GM10248 (cell line): Measurements from ENCODE around the gene OR10H5.
"Not testable (repeated sequence)": the region's sequence is repeated elsewhere in the genome, so short reads cannot be mapped to it uniquely, and the experiment has no call there.

Source experiments
- CTCF ChIA-PET: fragments of 300-600 bp; sonication (Branson Sonifier 250); formaldehyde crosslinking; extraction: SDS; loops from one replicate; lab custom pipeline; 2021; ENCODE audit warnings: antibody characterized with exemption; lab: Yijun Ruan, JAX
- POLR2A ChIA-PET: fragments of 350-650 bp; sonication (Branson Sonifier 250); formaldehyde crosslinking; extraction: SDS; loops from one replicate; lab custom pipeline; 2020; ENCODE audit warnings: antibody characterized with exemption; lab: Yijun Ruan, JAX
- DNase-seq: peaks from one replicate; pipeline ENCODE4 v3.0.0; 2012; ENCODE audit errors: extremely low spot score
- CTCF ChIP-seq: IDR thresholded peaks from 2 replicates; pipeline ENCODE4 v1.5.1; 2012; ENCODE audit warnings: mild to moderate bottlenecking, low read depth; ENCODE audit errors: extremely low read depth, missing control alignments, control extremely low read depth

The OR10H5 gene

GRCh38 chr19:15838351-15838750 is 50.9 kb downstream of the OR10H5 start:
- TF ChIP-seq CTCF, result no peak
- CTCF ChIA-PET, result no interaction called here
- DNase-seq, result no peak
- POLR2A ChIA-PET, result interaction anchor here (0.8 kb wide), 1 partner anchor 1765 kb away, joined by 10 read pairs; no protein-coding TSS in a partner anchor

- DNase-seq, POLR2A ChIA-PET: not testable (repeated sequence)
- CTCF ChIA-PET, result interaction anchor here (1.1 kb wide), 1 partner anchor 15 kb away, joined by 3 read pairs; no protein-coding TSS in a partner anchor
Measured at GRCh38 chr19:15839888-15840287, 52.4 kb downstream of the OR10H5 start.

- no peak for TF ChIP-seq CTCF
- DNase-seq, result no peak
- ChIA-PET POLR2A (no interaction called here), CTCF (no interaction called here)
Measured at GRCh38 chr19:15840833-15841232, 53.4 kb downstream of the OR10H5 start.

GRCh38 chr19:15841875-15842569 is 54.6 kb downstream of the OR10H5 start:
- CTCF ChIA-PET, result no interaction called here
- no peak for TF ChIP-seq CTCF
- POLR2A ChIA-PET, result no interaction called here
- no peak for DNase-seq

- POLR2A ChIA-PET, result no interaction called here
- no peak for TF ChIP-seq CTCF
- DNase-seq, result no peak
- CTCF ChIA-PET, result no interaction called here
Measured at GRCh38 chr19:15843203-15843893, 55.9 kb downstream of the OR10H5 start.

GRCh38 chr19:15843894-15844222 is 56.4 kb downstream of the OR10H5 start:
- DNase-seq, CTCF ChIA-PET: not testable (repeated sequence)
- POLR2A ChIA-PET, result interaction anchor here (0.5 to 0.7 kb wide), 3 partner anchors 10 to 1192 kb away, joined by 4 to 7 read pairs (median 4); no protein-coding TSS in a partner anchor

GRCh38 chr19:15846923-15847322 is 59.5 kb downstream of the OR10H5 start:
- no peak for TF ChIP-seq CTCF
- no peak for DNase-seq

More at GRCh38 chr19:15846923-15847322, 59.5 kb downstream of the OR10H5 start:
- ChIA-PET POLR2A (no interaction called here), CTCF (no interaction called here)
